NCI-H1436 treated with DMSO at 0.1 percent for 48 hours (cell line): ENCODE results near the gene CYCS.

Source experiments
- DNase-seq: peaks from one replicate; lab custom pipeline; 2025; lab: John Stamatoyannopoulos, UW

CYCS gene

DNA sequence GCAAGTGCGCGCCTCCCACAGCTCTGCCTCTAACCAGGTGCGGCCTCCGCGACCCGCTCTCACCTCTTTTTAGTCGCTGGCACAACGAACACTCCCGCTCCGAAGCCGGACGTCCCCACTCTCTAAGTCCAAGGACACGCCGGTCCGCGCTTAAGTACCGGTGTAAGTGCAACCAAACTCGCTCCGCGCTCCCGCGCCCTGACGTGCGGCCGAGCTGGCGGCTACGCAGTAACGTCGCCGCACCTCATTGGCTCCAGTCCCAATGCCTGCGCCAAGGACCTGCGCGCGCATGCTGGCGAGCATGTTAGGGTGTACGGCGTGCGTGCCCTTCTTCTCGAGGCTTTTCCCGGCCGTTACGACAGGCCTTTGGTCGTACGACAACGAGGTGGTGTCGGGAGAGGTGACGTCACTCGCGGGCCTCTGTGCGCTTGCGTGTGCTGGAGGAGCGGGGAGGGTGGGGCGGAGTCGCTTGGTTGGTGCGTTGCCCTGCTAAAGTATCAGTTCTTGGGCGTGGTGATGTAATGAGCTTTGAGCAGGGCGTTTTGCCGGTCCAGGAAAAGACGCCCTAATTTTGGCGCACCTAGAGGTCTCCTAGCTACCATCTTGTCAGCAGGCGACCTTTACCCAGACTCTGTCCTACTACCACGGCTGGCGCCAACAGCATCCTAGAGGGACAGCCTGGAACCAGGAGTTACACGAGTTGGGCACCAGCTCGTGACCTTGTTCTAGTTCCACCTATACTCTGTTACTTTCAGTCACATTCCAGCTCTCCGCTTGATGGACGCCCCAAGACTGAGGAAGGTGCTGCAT lies at the start of gene CYCS:
Gene CYCS (minus strand): TSS at position 124 of the 810 bp plus-strand sequence. CDS start 1,141 bp downstream, outside the sequence.
- peak; percentile 98 for DNase-seq

DNA sequence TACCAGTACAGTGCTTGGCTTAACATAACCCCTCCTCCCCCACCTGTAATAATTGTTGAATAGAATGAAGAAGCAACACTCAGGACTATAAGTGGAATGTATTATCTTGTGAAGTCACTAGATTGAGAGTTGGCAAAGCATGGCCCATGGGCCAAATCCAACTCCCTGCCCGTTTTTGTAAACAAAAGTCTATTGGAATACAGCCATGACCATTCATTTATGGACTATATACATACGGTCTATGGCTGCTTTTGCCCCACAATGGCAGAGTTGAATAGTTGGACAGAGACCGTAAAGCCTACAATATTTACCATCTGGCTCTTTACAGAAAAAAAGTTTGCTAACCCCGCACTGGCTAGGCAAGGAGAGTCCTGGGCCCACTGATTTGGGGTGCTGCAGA lies 48.1 kb upstream of the CYCS start:
- DNase-seq = no peak

DNA sequence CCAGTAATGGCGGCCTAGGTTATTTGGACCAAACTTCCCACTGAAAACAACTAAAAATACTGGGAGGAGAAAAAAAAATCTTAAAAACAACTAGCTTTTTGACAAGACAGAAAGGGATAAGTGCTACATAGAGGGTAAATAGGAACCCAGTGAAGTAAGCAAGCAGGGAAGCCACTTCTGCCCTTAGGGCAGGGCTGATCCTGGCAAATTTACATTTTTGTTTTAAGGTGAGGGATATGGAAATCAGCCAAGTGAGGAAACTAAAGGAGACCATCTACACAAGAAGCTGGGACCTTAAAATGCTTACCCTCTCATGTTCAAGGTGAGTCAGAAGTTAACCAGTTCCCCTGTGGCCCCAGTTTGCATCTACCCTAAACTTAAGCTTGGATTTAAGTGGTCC lies 46.5 kb upstream of the CYCS start:
- no peak for DNase-seq

DNA sequence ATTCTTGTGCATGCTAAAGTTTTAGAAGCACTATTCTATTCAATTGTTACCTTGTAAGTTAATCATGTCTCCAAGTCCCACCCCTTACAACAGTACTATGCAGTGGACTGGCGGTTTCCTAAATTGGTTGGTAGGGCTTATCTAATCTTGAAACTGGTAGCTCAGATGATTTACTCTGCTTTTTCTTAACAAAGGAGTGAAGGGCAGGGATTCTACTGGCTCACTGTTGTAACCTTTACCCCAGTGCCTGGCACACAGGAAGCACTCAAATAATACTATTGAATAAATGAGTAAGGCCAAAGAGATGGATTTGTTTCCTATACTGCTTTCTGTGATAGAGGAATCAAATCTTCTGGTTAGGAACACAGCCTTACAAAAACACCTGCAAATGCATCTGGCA lies 46.0 kb upstream of the CYCS start:
- no peak for DNase-seq

DNA sequence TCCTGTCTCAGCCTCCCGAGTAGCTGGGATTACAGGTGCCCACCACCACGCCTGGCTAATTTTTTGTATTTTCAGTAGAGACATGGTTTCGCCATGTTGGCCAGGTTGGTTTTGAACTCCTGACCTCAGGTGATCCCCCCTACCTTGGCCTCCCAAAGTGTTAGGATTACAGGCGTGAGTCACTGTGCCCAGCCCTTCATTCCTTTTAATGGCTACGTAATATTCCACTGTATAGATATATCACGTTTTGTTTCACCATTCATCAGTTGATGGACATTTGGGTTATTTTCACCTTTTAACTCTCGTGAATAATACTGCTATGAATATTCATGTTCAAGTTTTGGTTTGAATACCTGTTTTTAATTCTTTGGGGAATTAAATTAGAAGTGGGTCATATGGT lies 44.6 kb upstream of the CYCS start:
- no peak for DNase-seq

DNA sequence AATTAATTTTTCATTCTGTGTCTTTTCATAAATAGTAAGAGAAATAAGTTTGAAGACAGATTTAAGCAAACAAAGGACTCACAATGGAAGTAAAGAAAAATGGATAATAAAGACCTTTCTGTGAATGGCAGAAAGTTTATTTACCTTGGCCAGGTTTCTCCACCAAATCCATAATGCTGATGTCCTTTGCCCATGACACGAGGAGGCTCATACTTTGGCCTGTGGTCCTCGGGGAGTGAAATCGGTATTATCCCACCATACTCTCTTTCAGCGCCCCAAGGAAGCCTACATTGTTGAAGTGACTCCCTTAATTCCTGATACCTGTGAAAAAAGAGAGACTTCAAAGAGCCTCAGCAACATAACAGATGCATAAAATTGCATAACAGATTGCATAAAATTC lies 43.1 kb upstream of the CYCS start:
- no peak for DNase-seq

GRCh38 chr7:25167262-25167843 lies 42.3 kb upstream of the CYCS start:
- DNase-seq = no peak

- peak; percentile 20 for DNase-seq
Measured at GRCh38 chr7:25159983-25160596, 35.0 kb upstream of the CYCS start.

GRCh38 chr7:25158966-25159365 lies 33.9 kb upstream of the CYCS start:
- DNase-seq = no peak

DNA sequence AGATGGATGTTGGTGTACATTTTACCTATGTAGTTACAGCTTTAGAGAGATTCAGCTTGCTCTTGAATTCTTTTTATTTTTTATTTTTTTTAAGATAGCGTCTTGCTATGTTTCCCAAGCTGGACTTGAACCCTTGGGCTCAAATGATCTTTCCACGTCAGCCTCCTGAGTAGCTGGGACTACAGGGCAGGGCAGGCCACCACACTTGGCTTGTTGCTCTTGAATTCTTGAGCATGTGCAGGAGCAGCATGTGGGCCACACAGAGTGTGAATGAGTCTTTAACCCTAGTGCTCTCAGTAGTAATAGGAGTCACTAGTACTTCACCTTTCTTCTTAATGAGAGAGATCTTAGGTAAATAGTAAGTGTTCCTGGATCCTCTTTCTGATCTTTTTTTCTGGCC lies 26.7 kb upstream of the CYCS start:
- DNase-seq = no peak

DNA sequence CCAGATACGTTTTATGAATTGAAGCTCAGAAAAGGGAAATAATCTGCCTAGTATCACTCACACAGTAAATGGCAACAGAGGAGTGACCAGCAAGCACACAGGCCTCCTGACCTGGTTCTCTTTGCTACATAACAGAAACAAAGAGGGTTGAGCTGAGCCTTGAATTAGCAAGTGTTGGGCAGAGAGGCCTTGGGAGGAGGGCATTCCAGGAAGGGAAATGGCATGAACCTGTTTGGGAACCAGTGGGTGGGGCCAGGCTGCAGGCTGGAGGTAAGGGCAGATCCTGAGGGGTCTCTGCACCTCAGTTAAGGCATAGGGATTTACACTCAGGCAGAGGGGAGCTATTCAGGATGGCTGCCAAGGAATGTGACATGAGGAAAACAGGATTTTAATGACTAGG lies 24.8 kb upstream of the CYCS start:
- DNase-seq = no peak

DNA sequence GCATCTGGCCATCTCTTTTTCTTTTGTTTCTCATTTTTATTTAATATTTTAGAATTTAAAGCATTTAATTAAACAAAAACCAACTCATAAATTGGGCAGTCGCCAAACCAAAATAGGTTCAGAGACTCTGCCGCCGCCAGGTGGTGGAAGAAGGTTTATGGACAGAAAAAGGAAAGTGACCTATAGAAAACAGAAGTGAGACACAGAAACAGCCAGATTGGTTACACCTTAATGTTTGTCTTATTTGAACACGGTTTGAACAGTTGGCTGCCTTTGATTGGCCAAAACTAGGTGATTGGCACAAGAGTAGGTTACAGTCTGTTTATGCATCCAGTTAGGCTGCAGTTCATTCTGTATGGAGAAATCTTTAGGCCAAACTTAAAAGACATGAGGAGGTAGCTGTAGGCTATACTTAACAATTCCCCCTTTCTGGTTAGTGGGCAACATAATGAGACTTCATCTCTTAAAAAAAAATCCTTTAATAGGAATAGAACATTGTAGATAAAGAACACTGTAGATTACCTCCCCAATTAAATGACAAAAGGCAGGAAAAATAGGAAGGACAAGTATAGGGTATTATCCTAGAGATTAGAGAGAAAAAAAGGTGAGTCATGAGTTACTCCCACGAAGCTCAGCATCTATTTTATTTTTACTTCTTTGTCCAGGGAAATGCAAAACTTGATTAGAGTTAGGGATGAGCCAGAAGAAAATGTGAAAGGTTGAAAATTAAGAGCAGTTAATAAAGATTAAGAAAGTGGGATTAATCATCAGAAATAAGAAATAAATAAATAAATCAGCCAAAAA lies 23.9 kb upstream of the CYCS start:
- DNase-seq = no peak

DNA sequence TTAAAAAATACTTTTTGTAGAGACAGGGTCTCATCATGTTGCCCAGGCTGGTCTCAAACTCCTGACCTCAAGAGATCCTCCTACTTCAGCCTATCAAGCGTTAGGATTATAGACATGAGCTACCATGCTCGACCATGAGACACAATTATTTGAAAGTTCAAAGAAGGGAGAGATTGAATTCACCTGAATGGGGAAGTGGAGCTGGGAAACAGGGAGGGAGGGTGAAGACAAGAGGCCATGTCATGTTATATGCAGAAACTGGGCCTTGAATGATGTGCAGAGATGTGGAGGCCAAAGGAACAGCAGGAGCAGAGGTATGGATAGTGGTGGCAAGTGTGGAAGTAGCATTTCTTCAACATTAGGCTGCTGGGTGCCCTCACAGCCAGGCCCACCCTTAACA lies 18.7 kb upstream of the CYCS start:
- DNase-seq = no peak

GRCh38 chr7:25139536-25139935 lies 14.5 kb upstream of the CYCS start:
- DNase-seq = no peak

DNA sequence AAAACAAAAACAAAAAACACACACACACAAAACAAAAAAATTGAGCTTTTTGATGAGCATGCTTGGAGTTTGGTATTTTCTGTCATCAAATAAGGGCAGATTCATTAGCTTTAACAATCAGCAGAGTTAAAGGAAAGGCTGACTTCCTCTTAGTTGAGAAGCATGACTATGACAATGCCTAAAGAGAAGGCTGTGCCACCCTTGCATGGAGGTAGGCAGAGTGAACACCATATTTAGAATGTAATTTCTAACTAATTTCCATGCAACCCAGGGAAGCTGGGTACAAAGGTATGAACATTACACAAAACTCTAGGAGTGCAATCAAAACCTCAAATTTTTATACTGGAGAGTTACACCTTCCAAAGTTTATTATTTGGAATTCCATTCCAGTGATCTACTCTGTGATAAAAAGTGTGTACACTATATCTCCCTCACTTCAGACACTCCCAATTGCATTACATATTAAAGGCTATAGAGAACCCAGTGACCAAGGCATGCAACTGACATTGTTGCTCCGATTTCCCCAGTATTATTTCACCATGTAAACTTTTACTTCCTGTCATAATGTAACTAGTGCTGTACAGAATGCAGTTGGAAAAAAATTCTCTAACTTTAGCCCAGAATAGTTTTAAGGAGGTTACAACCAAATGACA lies 9.4 kb upstream of the CYCS start:
- DNase-seq = no peak

DNA sequence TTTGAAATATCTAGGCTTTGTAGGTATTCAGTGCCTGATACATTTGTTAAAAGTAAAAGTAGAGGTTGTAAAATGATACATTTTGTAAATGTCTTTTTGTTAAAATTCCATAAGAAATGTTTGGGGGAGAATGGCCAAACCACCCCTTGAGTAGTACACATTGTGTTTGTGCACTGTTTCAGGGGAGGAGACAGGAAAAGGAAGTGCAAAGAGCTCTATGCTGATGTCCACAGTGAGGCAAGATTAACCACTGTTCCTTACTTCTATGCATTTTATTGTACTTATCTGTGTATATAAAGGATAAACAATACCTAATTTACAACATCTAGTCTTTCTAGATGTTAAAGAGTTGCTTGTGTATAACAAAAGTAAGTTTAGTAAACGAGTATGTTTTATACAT lies 7.4 kb upstream of the CYCS start:
- no peak for DNase-seq

DNA sequence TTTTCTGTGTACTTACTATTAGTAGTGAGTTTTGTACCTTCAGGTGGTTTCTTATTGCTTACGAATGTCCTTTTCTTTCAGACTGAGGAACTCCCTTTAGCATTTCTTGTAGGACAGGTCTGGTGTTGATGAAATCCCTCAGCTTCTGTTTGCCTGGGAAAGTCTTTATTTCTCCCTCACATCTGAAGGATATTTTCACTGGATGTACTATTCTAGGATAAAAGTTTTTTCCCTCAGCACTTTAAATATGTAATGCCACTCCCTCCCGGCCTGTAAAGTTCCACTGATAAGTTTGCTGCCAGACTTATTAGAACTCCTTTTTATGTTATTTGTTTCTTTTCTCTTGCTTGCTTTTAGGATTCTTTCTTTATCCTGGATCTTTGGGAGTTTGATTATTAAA lies 1.7 kb upstream of the CYCS start:
- no peak for DNase-seq

DNA sequence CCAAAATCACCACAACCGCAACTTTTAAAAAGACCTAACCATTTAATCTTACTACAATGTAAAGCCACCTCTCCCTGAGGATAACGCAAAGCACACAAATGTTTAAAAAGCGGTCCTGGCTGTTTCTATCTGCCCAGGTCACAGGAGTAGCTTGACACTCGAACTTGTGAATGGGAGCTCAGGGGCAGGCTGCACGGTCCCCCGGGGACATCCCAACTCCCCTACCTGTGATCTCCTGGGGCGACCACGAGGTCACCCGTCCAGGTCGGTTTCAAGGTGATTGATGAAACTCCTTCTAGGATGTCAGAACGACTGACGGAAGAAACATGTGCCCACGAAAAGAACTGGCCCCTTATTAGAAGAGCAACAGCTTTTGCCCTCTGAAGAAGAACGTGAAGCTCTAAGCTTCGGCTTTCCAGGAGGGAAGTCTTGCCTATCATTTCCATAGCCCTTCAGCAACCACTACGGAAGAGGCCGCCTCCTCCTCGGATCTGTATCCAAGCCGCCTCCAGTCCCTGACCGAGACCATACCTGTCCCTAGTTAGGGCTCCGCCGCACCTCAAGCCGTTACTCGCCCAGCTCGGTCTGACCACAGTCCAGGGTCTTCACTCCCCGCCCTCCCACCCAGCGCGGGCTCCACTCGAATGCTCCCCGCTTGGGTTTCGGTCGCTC lies 459 bp downstream of the CYCS start:
- no peak for DNase-seq

DNA sequence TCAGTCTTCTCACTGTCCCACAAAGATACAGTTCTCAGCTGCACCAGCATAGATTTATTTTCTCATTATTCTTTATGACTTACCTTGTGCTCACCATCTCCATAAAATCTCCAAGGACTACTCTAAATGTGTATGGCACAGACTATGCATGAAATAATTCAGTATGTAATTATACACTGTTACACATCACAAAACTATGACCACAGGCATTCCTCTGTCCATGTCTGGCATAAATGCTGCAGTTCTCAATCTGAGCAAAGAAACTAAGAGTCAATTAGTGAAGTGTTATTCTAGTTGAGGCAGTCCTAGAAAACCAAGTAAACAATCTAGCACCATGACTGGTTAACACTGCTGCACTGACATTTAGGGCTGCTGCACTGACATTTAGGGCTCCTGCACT lies 2.7 kb downstream of the CYCS start:
- DNase-seq = no peak

DNA sequence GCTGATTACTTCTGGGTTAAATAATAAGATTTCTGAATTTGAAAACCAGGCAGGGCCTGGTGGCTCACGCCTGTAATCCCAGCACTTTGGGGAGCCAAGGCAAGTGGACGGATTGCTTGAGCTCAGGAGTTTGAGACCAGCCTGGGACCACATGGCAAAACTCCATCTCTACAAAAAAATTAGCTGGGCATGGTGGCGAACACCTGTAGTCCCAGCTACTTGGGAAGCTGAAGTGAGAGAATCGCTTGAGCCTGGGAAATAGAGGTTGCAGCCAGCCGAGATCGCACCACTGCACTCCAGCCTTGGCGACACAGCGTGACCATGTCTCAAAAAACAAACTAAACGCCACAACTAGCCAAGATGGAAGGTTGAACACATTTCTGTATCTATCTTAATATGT lies 3.5 kb downstream of the CYCS start:
- no peak for DNase-seq

DNA sequence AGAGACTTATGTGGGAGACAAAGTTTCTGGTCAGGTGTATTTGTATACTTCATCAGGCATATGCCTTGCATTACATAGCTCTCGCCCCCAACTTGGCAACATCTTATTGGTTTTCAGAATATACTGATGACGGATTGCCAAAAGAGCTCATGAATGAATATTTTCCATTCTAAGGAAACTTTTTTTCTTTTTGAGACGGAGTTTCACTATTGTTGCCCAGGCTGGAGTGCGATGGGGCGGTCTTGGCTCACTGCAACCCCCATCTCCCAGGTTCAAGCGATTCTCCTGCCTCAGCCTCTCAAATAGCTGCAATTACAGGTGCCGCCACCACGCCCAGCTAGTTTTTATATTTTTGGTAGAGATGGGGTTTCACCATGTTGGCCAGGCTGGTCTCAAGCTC lies 6.0 kb downstream of the CYCS start:
- DNase-seq = no peak
